H1 (cell line): Measurements from ENCODE around the gene DNAL4.

ENCODE experiments used
- CHD1 ChIP-seq: IDR thresholded peaks from 2 replicates; pipeline ENCODE4 v1.6.1; 2012; ENCODE audit warnings: low read depth, low read length, improper control_type of control experiment
- CHD2 ChIP-seq: IDR thresholded peaks from 2 replicates; pipeline ENCODE4 v1.6.1; 2012; ENCODE audit warnings: low read length, improper control_type of control experiment
- EP300 ChIP-seq, 2 experiments: IDR thresholded peaks; 1 replicate in 1 of 2; 2 replicates in 1 of 2; pipeline ENCODE4 v1.6.1; 2011 to 2012; ENCODE audit warnings: low read depth in 2 of 2, low read length in 2 of 2, mild to moderate bottlenecking in 2 of 2, borderline replicate concordance in 1 of 2, inconsistent platforms in 1 of 2, moderate library complexity in 1 of 2
- POLR2A ChIP-seq, 2 experiments: IDR thresholded peaks; 1 replicate in 1 of 2; 2 replicates in 1 of 2; pipeline ENCODE4 v1.6.1; 2011; ENCODE audit warnings: low read depth in 2 of 2, low read length in 2 of 2, mild to moderate bottlenecking in 2 of 2; ENCODE audit errors: control extremely low read depth in 1 of 2
- POLR2AphosphoS5 ChIP-seq: IDR thresholded peaks from 2 replicates; pipeline ENCODE4 v1.6.1; 2011; ENCODE audit warnings: low read depth, low read length
- POU5F1 ChIP-seq: IDR thresholded peaks from 2 replicates; pipeline ENCODE4 v1.6.1; 2011; ENCODE audit warnings: low read depth, mild to moderate bottlenecking, low read length, moderate library complexity
- RFX5 ChIP-seq: IDR thresholded peaks from 2 replicates; pipeline ENCODE4 v1.6.1; 2011; ENCODE audit warnings: low read depth, low read length, improper control_type of control experiment, borderline replicate concordance
- TEAD4 ChIP-seq: IDR thresholded peaks from 2 replicates; pipeline ENCODE4 v1.6.1; 2012; ENCODE audit warnings: low read depth, low read length, inconsistent platforms, mixed read lengths
- YY1 ChIP-seq: IDR thresholded peaks from 2 replicates; pipeline ENCODE4 v1.6.1; 2011; ENCODE audit warnings: low read depth, mild to moderate bottlenecking, low read length
- TF ChIP-seq, protein P1 (sequence below), 3 experiments: IDR thresholded peaks; 1 replicate in 2 of 3; 2 replicates in 1 of 3; pipeline versions ENCODE4 v1.5.1 to v1.6.1; 2011; ENCODE audit warnings: low read length in 3 of 3, mild to moderate bottlenecking in 3 of 3, inconsistent platforms in 2 of 3, low read depth in 1 of 3, moderate library complexity in 1 of 3; ENCODE audit not compliant: insufficient read depth in 1 of 3; ENCODE audit errors: control extremely low read depth in 1 of 3
- TF ChIP-seq, protein P2 (sequence below): IDR thresholded peaks from 2 replicates; pipeline ENCODE4 v1.6.1; 2012; ENCODE audit warnings: inconsistent platforms
- TF ChIP-seq, protein P3 (sequence below): IDR thresholded peaks from 2 replicates; pipeline ENCODE4 v1.6.1; 2011; ENCODE audit warnings: low read depth, mild to moderate bottlenecking, low read length; ENCODE audit not compliant: insufficient read depth

DNA sequence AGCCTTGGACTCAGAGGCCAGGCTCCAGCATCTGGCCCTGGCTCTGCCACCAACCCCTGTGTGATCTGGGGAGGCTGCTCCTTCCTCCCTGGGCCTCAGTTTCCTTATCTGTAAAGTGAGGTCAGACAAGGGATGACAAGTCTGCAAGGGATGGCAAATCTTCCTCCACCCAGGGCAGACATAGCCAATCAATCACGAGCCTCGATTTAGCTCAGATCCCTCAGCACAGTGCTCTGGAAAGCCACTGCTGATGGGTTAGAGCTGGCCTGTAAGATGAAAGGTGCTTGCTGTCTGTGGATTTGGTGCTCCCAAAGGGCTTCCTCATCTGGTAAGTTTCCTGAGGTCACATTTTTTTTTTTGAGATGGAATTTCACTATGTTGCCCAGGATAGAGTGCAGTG lies 29.7 kb upstream of the DNAL4 start:
- TF ChIP-seq CHD2 (no peak), POU5F1 (no peak), EP300 (IDR thresholded peaks at IDR 0.05; ENCODE audit: borderline replicate concordance in 1 of 2, low read depth in 2 of 2, low read length in 2 of 2) (no peak), YY1 (no peak), TEAD4 (no peak), RFX5 (no peak), CHD1 (no peak), POLR2AphosphoS5 (no peak), POLR2A (IDR thresholded peaks at IDR 0.05; ENCODE audit: control extremely low read depth in 1 of 2, low read depth in 2 of 2, low read length in 2 of 2) (no peak)
- TF ChIP-seq, protein P1, sequence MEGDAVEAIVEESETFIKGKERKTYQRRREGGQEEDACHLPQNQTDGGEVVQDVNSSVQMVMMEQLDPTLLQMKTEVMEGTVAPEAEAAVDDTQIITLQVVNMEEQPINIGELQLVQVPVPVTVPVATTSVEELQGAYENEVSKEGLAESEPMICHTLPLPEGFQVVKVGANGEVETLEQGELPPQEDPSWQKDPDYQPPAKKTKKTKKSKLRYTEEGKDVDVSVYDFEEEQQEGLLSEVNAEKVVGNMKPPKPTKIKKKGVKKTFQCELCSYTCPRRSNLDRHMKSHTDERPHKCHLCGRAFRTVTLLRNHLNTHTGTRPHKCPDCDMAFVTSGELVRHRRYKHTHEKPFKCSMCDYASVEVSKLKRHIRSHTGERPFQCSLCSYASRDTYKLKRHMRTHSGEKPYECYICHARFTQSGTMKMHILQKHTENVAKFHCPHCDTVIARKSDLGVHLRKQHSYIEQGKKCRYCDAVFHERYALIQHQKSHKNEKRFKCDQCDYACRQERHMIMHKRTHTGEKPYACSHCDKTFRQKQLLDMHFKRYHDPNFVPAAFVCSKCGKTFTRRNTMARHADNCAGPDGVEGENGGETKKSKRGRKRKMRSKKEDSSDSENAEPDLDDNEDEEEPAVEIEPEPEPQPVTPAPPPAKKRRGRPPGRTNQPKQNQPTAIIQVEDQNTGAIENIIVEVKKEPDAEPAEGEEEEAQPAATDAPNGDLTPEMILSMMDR (IDR thresholded peaks at IDR 0.05; ENCODE audit: control extremely low read depth in 1 of 3, insufficient read depth in 1 of 3, low read depth in 1 of 3, low read length in 3 of 3) = no peak
- TF ChIP-seq, protein P2, sequence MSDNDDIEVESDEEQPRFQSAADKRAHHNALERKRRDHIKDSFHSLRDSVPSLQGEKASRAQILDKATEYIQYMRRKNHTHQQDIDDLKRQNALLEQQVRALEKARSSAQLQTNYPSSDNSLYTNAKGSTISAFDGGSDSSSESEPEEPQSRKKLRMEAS = no peak
- TF ChIP-seq, protein P3, sequence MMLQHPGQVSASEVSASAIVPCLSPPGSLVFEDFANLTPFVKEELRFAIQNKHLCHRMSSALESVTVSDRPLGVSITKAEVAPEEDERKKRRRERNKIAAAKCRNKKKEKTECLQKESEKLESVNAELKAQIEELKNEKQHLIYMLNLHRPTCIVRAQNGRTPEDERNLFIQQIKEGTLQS = no peak
